GM23248 (cell line): ENCODE results near the gene TLE2.

ENCODE experiments used
- EZH2 ChIP-seq: fragments of 200-600 bp; sonication (generic); IDR thresholded peaks from 2 replicates; pipeline ENCODE4 v1.6.1; 2018; ENCODE audit warnings: antibody characterized with exemption, mild to moderate bottlenecking; ENCODE audit not compliant: insufficient read depth, poor library complexity, severe bottlenecking
- EZH2phosphoT487 ChIP-seq: fragments of 200-600 bp; sonication (generic); IDR thresholded peaks from 2 replicates; pipeline ENCODE4 v1.6.1; 2018; ENCODE audit warnings: antibody characterized with exemption, moderate library complexity, mild to moderate bottlenecking, low read depth; ENCODE audit not compliant: insufficient read depth

DNA sequence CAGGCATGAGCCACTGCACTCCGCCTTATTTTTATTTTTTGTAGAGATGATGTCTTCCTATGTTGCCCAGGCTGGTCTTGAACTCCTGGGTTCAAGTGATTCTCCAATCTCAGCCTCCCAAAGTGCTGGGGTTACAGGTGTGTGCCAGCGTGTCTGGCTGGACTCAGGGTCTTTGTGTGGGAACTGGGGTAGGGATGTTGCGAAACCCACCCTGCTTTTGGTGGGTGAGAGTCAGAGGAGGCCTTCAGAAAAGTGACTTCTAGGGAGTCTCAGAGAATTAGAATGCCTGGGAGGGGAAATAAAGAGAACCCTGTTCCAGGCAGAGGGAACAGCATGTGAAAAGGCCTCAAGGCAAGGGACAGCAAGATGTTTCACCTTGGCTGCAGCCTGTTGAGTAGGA, 20.0 kb upstream of the TLE2 start:
- TF ChIP-seq EZH2, result no peak
- TF ChIP-seq EZH2phosphoT487, result no peak
